NCI-H345 (cell line): ENCODE data around the gene FMOD.

Experiments
- DNase-seq: peaks from one replicate; lab custom pipeline; 2025; lab: John Stamatoyannopoulos, UW

FMOD gene

DNA sequence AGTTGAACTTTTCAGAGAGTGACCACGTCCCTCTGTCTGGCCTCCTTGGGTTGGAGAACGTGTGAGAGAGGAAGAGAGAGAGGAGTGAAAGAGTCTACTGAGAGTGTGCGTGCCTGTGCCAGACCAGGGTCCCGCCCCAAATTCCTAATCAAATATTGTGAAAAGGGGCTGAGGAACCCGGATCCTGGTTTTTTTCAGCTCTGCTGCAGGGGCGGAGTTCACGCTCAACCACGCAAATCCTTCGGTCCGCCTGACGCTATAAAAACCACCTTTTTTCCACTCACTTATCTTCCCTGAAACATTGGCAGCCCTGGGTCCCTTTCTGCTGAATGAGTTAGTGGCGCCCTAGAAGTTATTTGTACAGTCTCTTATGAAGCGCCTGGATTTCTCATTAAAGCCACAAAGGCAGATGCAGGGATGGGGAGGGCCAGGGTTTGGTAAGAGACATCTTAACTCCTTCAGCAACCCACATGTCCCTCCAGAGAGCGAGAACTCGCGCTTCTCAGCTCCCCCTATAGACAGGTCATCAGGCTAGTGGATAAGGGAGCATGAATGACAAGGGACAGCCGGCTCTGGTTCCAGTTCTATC is at the start of gene FMOD:
Gene FMOD (minus strand): TSS at position 86 of the 589 bp plus-strand sequence. CDS start 2,852 bp downstream, outside the sequence.
- DNase-seq = no peak

DNA sequence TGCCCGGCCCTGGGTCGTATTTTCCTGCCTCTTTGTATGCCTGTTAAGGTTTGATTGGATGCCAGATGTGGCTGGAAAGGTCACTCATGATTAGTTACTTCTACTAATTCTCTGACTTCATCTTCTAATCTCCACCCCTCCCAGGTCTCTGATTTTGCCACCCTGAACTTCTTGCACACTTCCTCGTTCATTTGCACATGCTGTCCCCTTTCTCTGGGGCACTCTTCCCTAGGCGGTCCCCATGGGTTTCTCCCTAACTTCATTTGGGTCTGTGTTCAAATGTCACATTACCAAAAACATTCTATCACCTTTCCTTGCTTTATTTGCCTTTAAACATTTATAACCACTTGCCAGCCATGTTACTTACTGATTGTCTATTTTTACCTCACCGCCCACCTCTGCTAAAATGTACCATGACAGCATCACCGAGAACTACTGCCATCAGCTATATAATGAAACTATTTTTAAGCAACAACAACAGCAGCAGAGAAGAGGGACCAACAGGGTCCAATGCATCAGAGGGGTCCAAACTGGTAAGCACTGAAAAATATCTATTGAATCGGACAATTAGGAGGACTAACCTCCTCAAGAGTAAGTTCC is 45.8 kb upstream of the FMOD start:
- no peak for DNase-seq

DNA sequence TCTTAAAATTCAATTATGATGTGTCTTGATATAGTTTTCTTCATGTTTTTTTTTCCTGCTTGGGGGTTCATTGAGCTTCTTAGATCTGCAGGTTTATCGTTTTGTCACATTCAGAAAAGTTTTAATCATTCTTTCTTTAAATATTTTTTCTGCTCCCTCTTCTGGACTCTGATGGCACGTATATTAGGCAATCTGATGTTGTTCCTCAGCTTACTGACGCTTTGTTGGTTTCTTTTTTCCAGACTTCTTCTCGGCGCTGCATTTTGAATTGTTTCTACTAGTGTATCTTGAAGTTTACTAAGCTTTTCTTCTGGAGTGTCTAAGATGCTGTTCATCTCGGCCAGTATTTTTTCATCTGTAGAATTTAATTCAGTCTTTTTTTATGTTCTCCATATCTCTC is 44.8 kb upstream of the FMOD start:
- no peak for DNase-seq

DNA sequence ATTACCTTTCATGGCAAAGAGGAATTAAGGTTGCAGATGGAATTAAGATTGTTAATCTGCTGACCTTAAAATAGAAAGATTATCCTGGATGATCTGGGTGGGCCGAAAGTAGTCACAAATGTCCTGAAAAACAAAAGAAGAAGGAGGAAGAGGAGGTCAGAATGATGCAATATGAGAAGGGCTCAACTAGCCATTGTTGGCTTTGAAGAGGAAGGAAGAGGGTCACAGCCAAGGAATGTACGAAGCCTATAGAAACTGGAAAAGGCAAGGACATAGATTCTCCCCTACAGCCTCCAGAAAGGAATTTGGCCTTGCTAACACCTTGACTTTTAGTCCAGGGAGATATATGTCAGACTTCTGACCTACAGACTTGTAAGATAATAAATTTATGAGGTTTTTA is 39.4 kb upstream of the FMOD start:
- DNase-seq = no peak

DNA sequence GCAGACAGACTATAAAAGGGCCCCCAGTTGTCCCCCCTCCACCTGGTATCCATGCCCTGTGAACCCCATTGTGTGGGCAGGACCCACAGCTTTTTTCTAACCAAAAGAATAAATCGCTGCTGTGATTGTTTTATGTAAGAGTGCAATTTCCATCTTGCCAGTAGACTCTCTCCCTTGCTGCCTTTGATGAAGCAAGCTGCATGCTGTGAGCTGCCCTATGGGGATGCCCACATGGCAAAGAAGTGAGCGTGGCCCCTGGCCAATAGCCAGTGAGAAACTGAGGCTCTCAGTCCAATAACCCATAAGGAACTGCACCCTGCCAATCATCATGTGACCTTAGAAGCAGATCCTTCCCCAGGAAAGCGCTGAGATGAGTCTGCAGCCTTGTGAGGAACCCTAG is 37.8 kb upstream of the FMOD start:
- DNase-seq = no peak

DNA sequence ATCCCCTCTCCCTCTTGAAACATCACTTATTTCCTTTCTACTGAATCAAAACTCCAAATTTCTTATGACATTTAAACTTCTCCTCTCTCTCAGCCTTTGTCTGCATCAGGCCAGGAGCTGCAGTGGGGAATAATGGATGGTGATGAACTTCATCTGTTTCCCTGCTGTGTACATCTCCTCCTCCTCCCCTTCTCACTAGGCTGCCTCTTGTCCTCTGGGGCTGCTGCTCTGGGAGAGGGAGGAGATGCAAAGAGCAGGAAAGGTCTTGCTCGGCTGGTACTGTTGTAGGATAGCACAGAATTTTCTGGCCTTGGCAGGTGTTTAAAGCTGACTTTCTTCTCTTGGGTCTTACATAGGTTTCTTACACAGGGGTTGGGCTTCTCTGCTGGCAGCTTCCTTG is 31.1 kb upstream of the FMOD start:
- no peak for DNase-seq

DNA sequence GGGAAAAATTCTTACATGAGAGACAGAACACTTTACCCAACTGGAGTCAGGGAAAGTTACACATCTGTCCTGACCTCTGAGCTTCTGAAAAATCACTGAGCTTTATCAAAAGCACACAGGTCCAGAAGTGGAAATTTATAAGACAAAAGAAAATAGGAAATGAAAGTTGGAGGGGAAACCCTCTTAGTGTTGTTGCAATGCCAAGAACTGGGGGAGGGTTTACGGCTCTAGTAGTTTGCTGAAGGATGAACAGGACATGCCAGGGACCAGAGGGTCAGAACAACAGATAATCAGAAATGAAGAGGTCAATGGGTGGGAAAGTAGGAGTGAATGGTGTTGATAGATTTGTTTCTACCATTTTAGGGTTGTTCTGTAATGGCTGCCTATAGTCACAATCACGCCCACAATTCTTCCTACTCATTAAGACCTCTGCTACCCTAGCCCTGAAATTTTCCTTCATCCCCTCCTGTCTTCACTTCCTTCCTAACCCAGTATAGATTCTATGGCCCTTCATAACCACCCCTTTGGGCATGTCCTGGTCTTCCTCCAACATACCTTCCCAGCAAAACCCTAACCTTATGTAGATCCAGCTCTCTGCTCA is 30.3 kb upstream of the FMOD start:
- DNase-seq = no peak

DNA sequence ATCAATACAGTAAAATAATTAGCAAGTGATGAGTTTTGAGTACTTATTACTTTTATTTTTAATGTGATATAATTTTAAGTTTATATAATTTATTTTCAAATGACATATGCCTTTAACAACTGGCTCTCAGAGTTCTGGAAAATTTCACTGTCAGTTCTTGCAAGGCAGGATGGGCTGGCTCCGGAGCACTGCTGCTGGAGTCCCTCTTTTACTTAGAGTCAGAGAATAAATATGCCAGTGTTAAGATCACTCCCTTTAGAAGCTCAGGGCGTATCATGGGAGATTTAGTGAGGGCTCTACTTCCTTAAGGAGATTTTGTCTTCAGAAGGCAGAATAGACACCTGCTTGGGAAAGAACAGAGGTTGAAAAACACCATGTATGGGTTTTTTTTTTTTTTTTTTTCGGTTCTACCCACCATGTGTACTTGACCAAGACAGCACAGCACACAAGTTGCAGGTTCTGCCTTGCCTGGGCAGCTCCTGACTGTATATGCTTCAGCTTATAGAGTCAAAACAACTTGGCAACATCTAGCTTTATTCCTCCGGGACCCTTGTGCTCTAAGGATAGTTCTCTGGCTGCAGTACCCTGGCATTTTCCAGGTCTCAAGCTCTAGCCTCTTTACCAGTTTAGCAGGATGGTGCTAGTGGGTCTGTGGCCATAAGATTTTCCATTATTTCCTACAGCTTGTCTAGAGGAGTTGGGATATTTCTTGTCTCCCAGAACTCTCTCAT is 29.7 kb upstream of the FMOD start:
- DNase-seq = no peak

DNA sequence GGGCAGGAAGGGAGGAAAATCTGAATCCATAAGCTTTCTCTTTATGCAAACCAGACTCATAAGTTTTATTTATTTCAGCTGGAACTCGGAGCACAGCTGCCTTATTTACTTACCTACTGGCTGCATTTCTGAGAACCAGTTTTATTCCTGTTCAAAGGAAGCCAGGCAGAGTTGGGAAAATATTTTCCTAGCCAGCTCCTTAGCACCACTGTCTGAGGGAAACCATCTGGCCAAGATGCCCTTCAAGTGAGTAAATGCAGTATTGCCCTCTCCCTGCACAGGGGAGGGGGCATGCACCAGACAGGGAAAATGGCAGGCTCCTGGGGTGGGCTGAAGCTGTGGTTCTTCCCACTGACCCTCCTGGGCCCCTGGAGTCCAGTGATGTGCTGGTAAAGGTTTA is 28.9 kb upstream of the FMOD start:
- DNase-seq = no peak

DNA sequence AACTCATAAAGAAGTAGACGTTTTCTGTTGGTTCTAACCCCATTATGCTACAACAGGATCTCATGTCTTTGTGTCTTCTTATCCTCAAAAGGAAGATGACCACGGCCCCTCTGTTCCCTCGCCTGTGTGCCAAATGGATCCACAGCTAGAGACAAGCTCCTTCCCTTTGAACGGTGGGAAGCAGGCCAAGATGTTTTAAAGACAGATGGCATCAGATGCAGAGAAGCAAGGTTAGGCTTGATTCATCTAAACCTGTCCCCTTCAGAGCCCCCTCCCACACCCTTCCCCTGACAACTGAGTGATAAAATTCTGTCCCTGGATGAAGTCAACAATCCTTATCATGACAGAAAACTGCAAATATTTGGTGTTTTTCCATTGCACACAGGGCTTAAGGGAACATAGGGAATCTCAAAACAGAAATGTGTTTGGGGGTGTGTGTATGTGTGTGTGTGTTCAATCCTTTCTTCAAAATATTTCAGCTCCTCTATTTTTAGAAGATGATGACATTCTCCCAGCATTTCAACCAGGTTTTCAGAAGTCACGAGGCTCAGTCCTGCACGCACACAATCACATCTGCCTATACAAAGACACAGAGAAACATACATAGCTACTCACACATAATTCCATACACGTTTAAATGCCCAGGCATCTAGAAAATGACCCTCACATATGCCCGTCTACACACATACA is 27.8 kb upstream of the FMOD start:
- DNase-seq = no peak

DNA sequence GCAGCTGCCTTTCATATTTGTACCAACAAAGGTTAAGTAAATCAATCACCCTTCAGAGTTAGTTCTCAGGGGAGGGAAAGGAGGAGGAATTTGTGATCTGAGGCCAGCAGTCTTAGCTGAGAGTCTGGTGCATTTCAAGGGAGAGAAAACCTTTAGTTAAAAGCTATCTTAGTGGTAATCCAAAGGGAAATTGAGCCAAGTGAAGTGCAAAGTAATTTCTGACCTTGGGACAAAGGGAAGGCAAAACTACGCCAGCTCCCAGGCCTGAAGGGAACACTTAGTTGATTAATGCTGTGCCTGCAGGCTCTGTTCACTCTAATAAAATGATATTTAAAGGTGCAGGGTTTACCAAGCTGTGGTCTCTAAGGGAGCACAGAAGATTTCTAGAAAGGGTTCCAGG is 23.1 kb upstream of the FMOD start:
- no peak for DNase-seq

DNA sequence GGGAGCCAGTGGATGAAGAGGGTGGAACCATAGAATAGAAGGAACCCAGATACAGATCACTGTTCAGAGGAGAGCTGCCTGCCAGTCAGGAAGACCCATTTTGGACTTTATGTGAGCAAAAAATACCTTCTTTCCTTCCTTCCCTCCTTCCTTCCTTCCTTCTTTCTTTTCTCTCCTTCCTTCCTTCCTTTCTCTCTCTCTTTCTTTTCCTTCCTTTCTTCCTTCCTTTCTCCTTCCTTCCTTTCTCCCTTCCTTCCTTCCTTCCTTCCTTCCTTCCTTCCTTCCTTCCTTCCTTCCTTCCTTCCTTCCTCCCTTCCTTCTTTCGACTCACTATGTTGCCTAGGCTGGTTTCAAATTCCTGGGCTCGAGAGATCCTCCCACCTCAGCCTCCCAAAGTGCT is 22.1 kb upstream of the FMOD start:
- DNase-seq = no peak

DNA sequence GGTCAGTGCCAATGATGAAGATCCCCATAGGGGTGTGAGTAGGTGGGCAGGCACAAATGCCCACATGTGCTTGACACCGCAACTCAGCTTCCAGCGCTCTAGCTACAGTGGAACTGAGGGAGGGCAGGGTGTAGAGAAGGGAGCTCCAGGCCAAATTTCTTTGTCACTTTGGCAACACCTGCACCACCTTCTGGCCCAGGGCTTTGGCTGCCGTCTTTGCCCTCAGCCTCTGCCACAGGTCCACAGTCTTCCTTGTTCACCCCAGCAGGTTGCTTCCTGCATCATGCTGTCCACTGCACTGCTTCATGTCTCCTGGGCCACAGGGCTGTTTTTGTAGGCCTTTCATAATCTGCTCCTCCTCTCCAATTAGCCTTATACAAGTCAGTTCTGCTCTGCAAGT is 20.4 kb upstream of the FMOD start:
- no peak for DNase-seq

DNA sequence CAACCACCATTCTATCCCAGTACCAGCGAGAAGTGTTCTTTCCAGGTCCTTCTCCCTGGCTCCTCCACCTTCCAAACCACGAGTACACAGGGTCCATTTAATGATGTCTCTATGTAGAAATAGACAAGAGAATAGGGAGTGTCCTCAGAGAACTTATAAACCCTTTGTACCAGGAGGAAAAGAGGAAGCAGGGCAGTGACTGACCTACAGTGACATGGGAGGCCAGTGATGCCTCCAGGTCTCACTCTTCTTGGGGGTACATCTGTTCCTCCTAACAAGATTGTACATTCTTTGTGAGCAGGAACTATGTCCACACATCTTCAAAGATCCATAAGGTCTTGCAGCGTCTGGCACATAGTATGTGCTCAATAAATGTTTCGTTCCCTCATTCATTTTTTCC is 18.7 kb upstream of the FMOD start:
- no peak for DNase-seq

DNA sequence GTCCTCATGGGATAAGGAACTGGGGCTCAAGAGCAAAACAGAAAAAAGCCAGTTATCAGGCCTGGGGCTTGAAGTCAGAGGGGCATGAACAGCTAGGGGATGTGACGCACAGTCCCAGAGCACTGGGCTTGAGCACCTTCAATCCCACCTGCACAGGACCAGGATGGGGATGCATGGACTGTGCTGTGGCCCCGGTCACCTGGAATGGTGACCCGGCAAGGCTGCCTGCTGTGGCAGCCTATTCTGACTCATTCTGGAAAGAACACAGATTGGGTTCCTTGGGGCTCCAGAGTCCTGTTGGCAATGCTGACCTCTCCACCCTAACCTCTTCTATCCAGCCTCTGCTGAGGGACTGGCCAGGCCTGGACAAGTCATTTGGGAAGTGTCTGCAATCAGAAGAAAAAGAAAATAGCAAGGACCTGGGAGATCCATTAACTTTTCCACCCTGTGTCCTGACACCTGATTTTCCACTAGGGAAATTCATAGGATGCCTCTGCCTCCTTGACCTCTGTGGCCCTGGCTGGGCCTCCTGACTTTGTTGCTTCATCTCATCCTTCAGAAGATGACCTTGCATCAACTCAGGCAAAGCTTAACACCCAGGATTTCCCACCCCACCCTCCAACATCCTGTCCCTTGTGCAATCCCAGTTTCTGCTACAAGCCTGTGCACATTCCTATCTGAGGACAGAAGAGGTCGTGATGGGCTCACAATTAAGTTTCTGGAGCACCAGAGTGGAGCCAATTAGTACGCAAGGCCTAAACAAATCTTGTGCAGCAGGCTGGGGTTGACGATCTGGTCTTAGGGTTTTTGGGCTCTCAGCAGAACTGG is 17.9 kb upstream of the FMOD start:
- no peak for DNase-seq

DNA sequence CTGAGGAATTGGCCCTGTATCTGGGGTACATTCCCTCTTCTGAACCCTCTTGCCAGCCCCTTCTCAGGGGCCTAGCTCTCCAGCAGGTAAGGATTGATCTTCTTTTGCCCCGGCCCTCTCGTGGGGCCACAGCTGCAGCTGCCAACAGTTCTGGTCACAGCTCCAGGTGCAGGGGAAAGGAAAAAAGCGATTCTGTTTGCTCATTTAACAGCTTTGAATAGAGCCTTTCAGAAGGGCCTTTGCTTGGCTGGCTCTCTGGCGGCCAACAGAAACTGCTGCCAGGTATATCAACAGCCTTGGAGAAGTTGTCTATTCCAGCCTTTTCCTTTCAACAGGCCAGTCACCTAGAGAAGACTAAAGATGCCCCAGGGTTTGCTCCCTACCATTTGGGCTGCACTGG is 16.1 kb upstream of the FMOD start:
- DNase-seq = peak; percentile 87

DNA sequence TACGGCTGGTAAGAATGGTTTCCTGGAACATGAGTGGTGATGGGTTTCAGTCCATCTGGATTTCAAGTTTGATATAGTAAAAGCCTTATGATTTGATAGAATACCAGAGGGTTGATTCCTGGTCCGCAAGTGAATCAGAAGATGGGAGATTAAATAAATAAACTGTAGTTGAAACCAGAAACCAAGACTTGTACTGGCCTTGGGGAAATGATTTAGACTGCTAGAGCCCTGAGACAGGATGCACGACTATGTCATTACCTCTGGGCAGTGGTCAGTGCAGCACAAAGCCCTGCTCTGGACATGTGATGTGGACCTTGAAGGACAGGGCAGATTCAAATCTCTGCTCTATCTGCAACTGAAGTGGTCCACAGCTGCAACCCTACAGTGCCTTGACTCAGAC is 15.6 kb upstream of the FMOD start:
- DNase-seq = no peak

DNA sequence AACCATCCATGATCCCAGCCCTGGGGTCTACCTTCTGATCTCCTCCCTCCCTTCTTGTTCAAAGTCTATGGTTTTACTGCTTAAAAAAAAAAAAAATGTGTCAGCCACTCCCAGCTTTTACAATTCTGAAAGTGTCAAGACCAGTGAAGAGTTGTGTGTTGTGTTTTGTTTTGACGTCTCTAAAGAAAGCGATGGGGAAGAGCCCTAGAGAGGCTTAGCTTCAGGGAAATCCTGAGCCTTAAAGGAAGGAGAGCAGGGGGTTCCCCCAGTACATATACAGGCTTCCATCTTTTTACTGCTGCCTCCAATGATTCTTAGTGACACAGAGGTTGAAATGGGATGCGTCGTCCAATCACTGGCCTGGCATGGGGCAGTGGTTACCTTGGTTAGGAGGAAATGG is 13.9 kb upstream of the FMOD start:
- no peak for DNase-seq

DNA sequence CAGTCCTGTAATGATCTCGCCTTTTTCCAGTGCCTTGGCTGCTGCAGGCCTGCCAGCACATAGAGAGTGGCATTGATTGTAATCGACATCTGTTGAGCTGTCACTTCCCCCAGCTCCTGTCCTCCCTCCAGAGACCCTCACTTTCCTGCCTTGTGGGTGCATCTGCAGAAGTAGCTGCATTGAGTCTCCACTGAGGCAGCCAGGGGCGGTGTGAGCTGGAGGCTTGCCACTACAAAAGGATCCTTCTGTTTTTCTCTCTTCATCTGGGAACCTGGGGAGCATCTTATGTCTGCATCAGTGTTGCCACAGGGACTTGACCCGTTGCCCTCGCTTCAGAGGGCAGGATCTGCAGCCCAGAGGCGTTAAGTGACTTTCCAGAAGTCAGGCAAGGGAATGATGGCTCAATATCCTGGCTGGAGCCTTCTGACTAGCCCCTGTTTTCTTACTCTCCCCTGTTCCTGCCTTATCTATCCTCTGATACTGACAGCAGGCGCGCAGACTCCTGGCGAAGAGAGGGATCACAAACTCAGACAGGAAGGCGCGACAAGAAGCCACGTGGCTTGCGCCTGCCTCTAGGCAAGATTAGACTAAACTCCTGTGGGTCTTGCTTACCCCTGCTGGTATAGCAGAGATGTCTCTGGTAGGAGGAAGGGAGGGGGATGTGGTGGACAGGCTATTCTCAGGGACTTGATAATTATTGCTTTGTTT is 13.3 kb upstream of the FMOD start:
- no peak for DNase-seq

DNA sequence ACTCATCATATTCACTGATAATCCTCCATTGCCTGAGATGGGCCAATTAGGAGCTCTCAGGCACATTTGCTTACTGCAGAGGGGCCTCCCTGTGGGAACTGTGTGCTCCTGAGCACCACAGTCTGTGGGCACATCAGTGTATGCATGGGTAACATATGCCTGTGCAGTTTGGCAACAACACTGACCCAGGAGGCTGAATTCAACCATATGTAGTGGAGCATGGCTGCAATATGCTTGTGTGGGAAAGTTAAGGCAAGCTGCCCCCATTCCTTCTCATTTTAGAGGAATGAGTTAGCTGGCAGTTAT is 11.8 kb upstream of the FMOD start:
- DNase-seq = no peak

DNA sequence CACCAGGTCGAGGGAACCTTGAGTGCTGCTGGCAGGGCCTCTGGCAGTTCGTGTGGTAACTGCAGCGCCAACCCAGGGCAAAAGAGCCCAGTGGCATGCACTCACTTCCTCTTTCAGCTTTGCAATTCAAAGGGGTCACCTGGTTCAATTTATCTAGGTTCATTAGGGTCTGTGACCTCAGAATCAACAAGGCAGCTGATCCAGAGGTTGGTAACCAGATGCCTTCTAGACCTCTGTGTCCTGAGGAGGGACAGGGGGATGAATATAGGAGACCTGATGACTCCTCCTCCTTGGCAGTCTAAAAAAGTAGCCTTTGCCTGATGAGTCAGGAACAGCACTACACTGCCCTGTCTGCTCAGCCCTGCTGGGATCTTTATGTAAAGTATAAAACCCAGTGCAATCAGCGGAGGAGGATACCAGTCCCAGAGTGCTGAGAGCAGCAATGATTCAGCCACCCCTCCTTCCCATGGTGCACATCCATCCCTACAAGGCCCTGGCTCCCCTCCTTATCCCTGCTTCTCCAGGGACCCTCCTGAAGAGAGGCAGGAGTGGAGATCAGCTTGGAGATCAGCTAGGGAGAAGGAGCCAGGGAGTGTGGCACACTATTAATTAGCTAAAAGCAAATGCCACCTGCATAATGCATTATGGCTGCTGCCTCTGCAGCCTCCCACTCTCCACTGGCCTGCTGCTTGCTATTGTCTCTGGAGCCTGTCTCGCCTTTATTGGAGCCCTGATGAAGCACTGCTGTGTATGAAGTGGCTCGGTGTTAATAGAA is 11.2 kb upstream of the FMOD start:
- DNase-seq = peak; percentile 55
